ENCODE data around the gene HSP90AB1.

HSP90AB1 gene

GRCh38 chr6:44249082-44249748 lies 2.3 kb downstream of the HSP90AB1 start:
- DNase-seq, result no peak
- TF ChIP-seq GATA1 (IDR thresholded peaks at IDR 0.05; ENCODE audit: low read depth, low read length), result no peak
- no peak for TF ChIP-seq POLR2A (IDR thresholded peaks at IDR 0.05; ENCODE audit: low read length)

- TF ChIP-seq GATA1 (IDR thresholded peaks at IDR 0.05; ENCODE audit: low read depth, low read length) (no peak), POLR2A (IDR thresholded peaks at IDR 0.05; ENCODE audit: low read length) (no peak)
- DNase-seq, result peak; percentile 29 to 37
Observed at GRCh38 chr6:44250067-44250717, 3.3 kb downstream of the HSP90AB1 start.

- no peak for DNase-seq
- TF ChIP-seq POLR2A (IDR thresholded peaks at IDR 0.05; ENCODE audit: low read length) (no peak), GATA1 (IDR thresholded peaks at IDR 0.05; ENCODE audit: low read depth, low read length) (no peak)
Observed at GRCh38 chr6:44250718-44251123, 3.8 kb downstream of the HSP90AB1 start.

- TF ChIP-seq POLR2A (IDR thresholded peaks at IDR 0.05; ENCODE audit: low read length), result no peak
- TF ChIP-seq GATA1 (IDR thresholded peaks at IDR 0.05; ENCODE audit: low read depth, low read length), result no peak
- DNase-seq, result no peak
Observed at GRCh38 chr6:44251576-44252524, 4.9 kb downstream of the HSP90AB1 start.

GRCh38 chr6:44253307-44254101 lies 6.6 kb downstream of the HSP90AB1 start:
- DNase-seq, result peak; percentile 72 to 81
- TF ChIP-seq POLR2A (IDR thresholded peaks at IDR 0.05; ENCODE audit: low read length), result no peak
- TF ChIP-seq GATA1 (IDR thresholded peaks at IDR 0.05; ENCODE audit: low read depth, low read length), result no peak

- no peak for DNase-seq
- peak; percentile 49 for TF ChIP-seq POLR2A (IDR thresholded peaks at IDR 0.05; ENCODE audit: low read length)
- TF ChIP-seq GATA1 (IDR thresholded peaks at IDR 0.05; ENCODE audit: low read depth, low read length), result no peak
Observed at GRCh38 chr6:44254191-44255104, 7.5 kb downstream of the HSP90AB1 start.

GRCh38 chr6:44255105-44255808 lies 8.4 kb downstream of the HSP90AB1 start:
- TF ChIP-seq POLR2A (IDR thresholded peaks at IDR 0.05; ENCODE audit: low read length) (no peak), GATA1 (IDR thresholded peaks at IDR 0.05; ENCODE audit: low read depth, low read length) (no peak)
- no peak for DNase-seq

GRCh38 chr6:44255871-44256774 lies 9.2 kb downstream of the HSP90AB1 start:
- DNase-seq, result peak; percentile 34 to 50
- TF ChIP-seq GATA1 (IDR thresholded peaks at IDR 0.05; ENCODE audit: low read depth, low read length) (no peak), POLR2A (IDR thresholded peaks at IDR 0.05; ENCODE audit: low read length) (no peak)

GRCh38 chr6:44256775-44257024 lies 9.8 kb downstream of the HSP90AB1 start:
- DNase-seq, result no peak
- TF ChIP-seq POLR2A (IDR thresholded peaks at IDR 0.05; ENCODE audit: low read length), result no peak
- TF ChIP-seq GATA1 (IDR thresholded peaks at IDR 0.05; ENCODE audit: low read depth, low read length), result no peak

- DNase-seq, result peak; percentile 89 to 92
- no peak for TF ChIP-seq GATA1 (IDR thresholded peaks at IDR 0.05; ENCODE audit: low read depth, low read length)
- TF ChIP-seq POLR2A (IDR thresholded peaks at IDR 0.05; ENCODE audit: low read length), result peak; percentile 65
Observed at GRCh38 chr6:44257025-44257752, 10.3 kb downstream of the HSP90AB1 start, which contains the start of gene SLC35B2. TSS of gene SLC35B2 (minus strand) at chr6:44257528. CDS start at chr6:44257410, 118 bp downstream.

Data from erythroblast (primary cell).